NCI-H69 (cell line): Measurements from ENCODE around the gene STXBP1.
"Not testable (repeated sequence)": the region's sequence is repeated elsewhere in the genome, so short reads cannot be mapped to it uniquely, and the experiment has no call there.

Source experiments
- DNase-seq: peaks from one replicate; lab custom pipeline; 2025; lab: John Stamatoyannopoulos, UW

The STXBP1 gene

DNA sequence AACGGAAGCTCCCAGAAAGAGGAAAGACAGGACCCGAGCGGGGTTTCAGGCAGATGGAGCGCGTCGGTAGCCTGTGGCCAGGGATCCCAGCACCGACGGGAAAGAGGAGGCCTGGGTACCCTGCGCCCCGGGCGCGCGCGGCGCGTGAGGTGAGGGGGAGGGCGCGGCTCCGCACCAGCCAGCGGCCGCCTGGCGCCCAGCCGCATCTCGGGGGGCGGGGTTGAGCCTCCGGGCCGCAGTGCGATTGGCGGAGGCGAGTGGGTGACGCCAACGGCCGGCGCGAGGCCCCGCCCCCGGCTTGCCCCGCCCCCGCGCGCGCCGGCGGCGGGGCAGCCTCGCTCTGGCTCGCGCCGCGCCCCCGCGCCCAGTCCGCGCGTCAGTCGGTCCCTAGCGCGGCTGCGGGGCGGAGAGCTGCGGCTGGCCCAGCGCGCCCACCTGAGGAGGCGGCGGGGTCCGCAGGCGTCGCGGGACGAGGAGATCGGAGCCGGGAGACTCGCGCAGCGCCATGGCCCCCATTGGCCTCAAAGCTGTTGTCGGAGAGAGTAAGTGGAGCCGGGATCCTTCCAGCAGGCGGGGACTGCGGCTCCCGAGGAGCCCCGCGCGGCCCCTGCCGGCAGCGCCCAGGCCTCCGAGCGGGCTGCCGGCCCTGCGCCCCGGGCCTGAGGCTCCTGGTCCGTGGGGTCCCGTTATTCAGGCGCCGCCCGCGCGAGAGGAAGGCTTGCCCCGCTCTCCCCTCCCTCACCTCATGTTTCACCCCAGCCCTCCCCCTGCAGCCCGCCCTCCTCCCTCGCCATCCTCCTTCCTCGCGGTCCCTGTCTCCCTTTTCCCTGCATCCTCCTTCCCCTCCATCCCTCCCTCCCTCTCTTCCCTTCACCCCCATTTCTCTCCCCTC is at the start of gene STXBP1:
Gene STXBP1, plus strand, starts transcription at position 379 of the 892 bp plus-strand sequence. Its CDS starts 127 bp downstream, at position 506.
- DNase-seq: peak; percentile 97

DNA sequence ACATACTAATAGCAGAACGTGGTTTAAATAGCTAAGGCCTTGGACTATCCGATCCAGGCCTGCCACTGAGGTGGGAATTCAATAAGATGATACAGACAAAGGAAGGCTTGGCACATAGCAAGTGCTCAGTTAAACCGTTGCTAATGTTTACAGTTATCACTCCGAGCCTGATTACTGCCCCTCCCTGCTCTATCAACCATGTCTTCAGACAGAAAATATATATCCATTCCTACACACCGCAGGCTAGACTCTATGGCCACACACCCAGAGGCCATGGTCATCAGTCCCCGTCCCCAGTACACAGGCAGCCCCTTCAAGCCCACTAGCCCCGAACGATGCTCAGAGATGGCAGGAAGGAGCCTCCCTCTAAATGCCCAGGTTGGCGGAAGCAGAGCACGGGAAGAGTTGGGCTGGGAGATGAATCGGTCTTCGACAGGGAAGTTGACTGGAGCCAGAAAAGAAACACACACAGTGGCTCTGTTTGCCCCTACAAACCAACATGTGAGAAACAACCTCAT is 49.7 kb upstream of the STXBP1 start:
- DNase-seq: no peak

DNA sequence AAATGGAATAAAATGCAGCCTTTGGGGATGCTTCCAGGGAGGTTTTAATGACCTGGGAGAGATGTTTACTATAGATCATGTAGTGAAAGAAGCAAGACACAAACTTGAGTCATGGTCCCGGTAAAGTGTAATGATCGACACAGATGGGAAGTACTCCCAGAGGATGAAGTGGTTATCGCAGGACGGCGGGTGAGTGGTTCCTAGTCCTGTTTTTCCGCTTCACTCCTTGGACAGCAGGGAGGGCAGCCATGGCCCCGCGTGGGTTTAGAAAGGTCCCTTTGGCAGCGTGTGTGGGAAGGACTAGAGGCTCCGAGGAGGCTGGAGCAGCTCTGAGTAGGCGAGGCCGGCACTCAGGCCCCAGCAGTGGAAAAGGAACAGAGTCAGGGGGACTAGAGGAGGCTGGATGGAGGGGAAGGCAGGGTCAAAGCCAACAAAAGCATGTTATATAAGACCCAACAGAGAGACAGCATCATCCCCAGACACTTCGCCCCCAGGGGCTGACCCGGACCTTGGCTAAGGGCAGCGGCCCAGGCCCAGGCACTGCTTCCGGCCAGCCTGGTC is 49.2 kb upstream of the STXBP1 start:
- no peak for DNase-seq

DNA sequence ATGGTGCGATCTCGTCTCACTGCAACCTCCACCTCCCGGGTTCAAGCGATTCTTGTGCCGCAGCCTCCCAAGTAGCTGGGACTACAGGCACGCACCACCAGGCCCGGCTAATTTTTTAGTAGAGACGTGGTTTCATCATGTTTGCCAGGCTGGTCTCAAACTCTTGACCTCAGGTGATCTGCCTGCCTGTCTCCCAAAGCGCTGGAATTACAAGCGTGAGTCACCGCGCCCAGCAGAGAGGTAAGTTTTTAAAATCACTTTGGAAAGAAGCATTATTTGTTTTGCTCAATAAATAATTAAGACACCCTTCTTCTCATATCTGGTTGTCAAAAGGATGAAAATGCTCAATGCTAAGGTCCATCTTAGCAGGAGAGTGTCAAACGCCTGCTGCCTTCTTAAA is 48.5 kb upstream of the STXBP1 start:
- no peak for DNase-seq

DNA sequence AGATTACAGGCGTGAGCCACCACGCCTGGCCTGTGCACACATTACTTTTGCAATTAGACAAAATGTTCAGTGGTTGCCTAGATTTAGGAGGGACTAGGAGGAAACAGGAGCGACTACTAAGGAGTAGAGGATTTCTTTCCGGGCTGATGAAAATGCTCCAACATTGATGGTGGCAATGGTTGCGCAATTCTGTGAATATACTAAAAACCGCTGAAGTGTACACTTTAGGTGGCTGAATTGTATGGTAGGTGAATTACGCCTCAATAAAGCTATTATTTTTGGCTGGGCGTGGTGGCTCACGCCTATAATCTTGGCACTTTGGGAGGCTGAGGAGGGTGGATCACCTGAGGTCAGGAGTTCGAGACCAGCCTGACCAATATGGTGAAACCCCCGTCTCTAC is 46.8 kb upstream of the STXBP1 start:
- no peak for DNase-seq

DNA sequence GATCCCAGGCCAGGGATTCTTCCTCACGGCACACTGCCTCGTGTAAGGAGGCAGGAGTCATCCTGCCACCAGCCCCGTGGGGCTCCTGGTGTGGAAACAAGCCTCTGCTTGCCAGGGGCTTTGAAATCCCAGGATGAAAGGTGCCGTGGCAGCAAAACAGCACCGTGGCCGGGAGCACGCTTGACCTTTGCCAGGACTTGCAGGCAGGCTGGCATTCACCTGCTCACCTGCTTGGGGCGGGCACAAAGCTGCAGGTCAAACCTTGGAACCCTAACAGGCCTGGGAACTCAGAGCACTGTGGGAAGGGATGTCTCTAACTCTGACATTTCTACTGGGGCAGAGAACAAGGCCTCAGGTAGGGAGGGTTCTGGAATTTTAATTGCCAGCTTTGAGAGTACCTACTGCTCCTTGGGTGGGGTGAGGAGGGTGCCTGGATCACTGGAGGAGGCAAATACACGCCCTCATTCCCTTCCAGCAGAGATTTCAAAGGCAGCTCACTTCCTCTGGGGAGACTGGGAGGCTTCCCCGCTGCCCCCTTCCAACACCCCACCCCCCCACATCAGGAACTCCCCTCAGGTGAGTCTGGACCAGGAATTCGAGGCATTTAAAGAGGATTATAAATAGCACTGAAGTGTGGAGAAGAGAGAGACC is 45.6 kb upstream of the STXBP1 start:
- DNase-seq: peak; percentile 59

DNA sequence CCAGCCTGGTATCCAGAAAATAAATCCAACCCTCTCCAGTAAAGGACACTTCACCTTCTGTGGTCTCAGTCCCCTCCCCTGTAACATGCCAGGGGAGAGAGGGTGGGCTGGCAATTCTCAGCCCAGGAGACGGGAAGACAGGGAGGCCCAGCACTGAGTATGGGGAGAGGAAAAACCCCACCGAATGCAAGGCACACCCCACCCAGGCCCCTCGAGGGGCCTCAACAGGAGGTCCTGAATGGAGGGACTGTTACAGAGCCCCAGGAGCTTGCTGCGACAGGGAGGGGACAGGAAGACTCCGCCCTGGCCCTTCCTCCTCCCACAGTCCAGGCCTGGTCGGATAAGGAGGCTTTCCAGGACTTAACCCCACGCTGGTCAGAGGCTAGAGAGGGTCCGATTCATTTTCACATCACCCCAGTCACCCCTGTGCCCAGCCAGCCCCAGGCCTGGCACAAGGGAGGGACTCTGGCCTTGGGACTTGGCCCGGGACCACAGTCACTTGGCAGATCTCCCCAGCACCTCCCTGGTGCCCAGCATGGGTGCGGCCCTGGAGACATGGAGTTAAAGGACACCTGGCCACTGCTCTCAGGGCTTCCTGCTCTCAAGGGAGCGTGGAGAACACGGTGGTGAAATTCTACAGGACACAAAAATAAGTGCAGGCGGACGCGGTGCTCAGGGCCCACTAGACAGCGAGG is 44.9 kb upstream of the STXBP1 start:
- peak; percentile 64 for DNase-seq

DNA sequence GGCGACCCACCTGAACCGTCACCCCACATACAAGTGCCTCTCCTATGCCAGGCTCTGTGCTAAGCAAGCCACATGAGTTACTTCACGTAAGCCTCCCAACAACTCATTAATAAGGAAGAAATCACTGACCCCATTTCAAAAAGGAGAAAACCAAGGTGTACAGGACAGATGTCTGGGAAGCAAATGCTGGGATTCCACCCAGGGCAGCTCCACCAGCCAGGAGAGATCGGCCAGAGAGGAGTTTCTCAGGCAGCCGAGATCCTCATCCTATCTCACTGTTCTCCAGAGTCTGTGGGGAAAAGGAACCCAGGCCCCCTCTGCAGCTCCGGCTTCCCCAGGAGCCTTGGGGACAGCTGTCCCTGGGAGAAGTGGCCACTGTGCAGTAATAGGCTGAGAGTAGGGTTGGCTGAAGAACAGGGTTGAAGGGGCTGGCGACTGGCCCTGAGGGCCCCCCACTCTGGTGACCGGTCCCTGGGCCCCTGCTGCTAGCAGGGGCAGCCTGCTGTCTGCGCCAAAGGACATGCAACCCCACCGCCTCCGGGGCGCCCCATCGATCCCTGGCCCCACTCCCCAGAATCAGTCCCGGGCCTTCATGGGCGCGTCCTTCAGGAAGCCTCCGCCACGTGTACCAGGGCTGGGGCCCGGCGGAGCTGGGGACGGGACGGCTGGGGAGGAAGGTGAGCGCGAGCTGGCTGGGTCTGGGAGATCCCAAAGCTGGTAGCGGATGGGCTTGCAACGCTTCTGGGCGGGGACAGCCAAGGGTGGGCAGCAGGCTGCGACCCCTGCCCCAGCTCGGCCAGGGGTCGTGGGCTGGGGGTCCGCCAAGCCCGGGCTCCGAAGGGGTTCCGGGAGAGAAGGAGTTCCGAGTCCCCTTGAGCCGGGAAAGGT is 44.1 kb upstream of the STXBP1 start:
- peak; percentile 68 for DNase-seq

DNA sequence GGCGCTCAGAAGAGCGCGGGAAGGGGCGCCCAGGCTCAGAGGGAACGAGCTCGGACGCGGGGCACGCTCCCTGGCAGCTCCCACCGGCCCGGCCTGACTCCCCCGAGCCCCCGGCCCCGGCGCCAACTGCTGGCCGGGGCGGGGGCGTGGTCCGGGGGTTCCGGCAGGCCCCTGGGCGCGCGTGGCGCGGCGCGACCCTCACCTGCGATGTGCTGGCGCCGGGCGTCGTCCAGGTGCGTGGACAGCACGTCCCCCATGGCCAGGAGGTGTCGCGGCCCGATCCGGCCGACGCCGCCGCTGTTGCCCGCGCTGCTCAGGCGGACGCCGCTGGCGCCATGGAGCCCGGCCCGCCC is 43.5 kb upstream of the STXBP1 start:
- DNase-seq: peak; percentile 76

DNA sequence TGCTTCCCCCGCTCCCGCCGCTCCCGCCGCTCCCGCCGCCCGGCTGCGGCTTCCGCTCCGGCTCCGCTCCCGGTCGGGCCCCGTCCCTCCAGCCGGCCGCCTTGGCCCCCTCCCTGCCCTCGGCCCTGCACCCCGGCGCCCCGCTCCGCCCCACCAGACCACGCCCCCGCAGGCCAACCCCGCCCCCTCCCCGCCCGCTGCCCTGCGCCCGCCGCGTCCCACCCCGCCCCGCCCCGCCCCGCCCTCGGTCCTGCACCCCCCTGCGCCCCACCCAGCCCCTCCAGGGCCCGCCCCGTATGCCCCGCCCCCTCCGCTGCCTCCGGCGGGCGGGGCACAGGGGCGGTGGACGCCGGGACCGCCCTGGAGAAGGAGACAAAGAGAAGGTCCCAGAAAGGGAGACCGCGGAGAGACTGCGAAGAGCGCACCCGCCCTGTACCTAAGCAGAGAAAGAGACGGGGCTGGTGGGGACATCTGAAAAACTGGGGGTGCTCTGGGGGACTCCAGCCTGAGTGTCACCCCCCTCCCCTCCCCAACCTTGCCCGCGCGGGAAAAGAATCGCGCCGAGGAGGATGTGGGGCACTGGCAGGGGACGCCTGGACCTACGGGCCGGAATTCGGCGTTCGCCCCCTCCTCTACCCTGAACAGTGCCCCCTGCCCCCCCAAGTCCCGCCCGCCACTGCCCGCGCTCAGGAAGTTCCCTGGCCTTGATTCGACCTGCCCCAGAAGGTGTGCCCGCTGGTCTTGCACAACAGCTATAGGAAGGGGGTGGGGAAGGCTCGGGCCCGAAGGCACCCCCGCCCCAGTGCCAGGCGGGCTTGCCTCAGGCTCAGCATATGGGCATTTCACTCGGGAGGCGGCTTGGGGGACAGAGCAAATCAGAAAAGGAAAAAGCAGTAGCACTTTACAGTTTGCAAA is 42.8 kb upstream of the STXBP1 start:
- peak; percentile 96 for DNase-seq

DNA sequence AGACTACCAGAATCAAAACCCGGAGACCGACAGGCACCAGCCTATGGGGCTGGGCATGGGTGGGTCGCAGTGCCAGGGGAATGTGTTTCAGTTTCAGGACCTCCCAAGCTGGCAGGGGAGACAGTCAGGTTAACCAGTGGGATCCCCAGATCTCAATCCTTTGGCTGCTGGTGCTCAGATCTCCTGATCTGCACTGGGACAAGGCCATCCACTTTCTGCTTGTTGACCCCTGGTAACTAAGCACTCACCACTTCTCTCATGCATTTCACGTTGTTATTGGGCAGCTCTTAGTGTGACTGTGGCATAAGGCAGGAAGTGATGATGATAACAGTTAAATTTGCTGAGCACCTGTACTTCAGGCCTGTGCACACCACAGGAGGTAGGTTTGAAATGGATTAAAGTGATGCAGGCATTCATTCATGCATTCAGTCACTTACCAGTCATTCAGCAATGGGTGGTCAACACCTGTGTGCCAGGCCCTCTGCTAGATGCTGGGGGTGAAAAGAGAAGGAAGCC is 42.1 kb upstream of the STXBP1 start:
- peak; percentile 92 for DNase-seq

DNA sequence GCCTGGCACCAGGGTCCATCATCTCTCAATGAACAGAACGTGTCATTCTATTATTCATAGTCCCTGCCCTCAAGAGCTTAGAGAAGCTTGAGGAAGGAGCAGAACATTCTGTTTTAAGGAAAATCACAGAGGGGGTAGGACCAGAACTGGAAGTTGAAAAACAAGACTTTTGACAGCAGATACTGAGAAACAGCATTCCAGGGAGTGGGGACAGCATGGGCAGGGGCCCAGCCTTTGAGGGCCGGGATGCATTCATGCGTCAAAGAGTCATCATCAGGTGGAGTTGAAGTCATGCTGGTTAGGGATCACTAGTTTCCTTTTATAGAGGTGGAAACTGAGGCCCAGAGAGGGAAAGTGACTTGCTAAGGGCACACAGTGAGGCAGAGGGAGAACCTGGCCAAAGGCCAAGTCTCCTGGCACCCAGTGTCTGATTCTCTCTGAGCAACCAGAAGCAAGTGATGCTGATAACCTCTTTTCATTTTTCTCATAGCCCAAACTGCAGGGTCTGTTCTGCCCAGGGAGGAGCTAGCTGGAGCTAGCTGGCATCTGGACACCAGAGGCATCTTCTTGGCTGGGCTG is 41.5 kb upstream of the STXBP1 start:
- DNase-seq: peak; percentile 68

DNA sequence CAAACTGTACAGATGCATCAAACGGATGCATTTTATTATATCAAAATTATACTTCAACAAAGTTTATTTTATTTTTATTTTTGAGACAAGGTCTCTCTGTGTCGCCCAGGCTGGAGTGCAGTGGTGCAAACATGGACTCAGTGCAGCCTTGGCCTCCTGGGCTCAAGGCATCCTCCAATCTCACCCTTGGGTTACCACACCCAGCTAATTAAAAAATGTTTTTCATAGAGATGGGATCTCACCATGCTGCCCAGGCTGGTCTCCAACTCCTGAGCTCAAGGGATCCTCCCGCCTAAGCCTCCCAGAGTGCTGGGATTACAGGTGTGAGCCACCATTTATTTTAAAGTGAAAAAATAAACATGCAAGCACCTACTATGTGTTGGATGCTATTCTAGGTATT is 40.1 kb upstream of the STXBP1 start:
- DNase-seq: peak; percentile 40

DNA sequence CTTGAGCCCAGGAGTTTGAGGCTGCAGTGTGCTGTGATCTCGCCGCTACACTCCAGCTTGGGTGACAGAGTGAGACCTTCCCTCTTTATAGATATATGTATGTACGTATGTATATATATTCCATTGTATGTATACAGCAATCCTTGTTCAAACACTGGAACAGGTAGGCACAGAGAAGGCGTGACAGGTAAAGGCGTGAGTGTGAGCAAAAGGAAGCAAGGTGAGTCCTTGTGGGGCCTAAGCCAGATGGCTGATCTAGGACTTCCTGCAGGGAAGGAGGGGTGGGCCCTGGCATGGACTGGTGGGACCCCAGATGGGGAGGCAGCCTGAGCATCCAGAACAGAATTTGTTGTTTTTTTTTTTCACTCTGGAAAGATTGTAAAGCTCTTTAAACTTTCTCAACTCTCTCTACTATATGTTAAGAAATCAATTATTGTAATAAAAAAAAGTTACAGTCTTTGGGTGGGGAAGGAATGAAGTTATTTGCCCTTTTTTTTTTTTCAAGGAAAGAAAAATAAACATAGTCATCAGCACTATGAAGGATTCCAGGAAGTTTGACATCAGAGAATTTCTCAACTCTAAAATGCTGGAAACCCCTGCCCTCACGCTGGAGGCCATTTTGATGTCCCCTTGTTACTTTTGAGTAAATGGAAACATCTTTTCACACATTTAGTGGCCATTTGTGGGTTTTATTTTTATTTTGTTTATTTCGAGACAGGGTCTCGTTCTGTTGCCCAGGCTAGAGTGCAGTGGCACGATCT is 38.9 kb upstream of the STXBP1 start:
- DNase-seq: peak; percentile 86

DNA sequence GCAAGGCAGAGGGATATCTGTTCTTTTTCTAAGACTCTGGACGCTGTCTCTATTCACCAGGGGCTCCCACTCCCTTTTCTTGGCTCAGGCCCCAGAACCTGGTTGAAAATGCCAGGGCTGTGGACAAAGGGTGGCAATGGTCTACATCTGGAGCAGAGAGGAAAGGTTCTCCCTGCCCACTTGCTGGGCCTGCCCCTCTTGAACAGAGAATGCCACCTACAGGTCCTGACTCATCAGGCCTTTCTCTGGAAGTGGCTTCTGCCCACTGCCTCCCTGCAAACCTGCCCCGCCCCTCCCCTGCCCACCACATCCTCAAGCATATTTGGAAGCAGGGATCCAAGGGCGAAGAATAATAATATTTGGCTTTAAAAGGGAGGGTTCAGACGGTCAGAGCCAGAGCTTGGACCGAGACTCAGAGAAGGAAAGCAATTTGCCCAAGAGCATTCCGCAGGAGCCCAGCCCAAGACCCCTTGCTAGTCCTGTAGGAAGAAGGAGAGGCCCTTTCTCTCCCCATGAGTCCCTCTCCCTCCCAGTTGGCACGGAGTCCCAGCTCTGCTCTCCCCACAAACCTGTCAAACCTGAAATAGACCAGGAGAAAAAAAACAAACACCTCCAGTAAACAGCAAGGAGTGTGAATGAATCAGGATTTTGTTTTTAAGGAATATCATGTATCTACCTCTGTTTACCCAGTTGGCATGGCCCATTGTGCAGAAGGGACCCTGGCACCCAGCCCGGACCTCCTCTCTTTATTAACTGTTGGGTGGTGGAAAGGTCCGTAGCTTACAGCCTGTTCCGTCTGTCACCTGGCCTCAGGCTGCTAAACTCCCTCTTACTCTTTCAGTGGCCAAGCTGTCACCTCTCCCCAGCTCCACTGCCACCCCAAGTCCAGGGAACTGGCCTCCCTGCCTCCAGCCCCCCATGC is 37.7 kb upstream of the STXBP1 start:
- peak; percentile 99 for DNase-seq

DNA sequence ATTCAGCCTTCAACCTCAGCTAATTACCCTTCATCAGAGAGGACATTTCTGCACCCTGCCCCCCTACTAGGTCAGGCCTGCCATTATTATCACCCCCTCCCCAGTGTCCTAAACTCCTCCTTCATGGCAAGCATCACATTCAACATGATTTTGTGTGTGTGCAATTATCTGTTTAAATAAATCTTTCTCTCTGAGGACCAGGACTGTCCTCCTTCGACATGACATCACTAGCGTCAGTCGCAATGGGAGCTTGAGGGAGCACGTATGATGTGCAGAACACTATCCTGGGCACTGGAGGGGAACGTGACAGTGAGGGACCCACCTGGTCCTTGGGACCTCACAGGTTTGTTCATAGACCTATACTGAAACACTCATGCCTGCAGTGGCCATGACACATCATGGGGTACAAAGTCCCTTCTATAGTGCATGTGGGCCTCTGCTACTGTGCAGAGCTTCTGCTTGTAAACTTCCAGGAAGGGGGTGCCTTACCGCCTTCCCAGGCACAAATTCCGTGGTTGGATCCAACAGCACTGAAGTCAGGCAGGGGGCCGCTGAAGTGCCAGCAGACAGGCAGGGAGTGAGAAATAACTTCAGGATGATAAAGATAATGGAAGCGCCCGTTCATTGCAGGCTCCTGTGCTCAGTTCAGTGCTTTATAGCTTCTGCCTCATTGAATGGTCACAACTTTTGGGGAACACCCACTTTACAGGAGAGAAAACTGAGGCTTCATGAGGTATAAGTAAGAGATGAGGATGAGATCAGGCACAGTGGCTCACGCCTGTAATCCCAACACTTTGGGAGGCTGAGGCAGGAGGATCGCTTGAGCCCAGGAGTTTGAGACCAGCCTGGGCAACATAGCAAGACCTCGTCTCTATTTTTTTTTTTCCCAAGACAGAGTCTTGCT is 36.0 kb upstream of the STXBP1 start:
- peak; percentile 61 for DNase-seq

DNA sequence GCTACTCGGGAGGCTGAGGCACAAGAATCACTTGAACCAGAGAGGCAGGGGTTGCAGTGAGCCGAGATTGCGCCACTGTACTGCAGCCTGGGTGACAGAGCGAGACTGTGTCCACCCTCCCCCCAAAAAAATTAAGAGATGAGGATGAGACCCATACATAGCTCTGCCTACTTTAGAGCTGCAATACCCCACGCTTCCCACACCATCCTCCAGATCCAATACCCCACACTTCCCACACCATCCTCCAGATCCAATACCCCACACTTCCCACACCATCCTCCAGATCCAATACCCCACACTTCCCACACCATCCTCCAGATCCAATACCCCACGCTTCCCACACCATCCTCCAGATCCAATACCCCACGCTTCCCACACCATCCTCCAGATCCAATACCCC is 34.9 kb upstream of the STXBP1 start:
- DNase-seq: not testable (repeated sequence)
